Calu3 (cell line): ENCODE measurements around the gene MSL2. TPM values are rescaled to one million over a fixed set of nuclear protein-coding genes. Genes with fewer than 3 reads are reported as not detected.

Experiments used
- BruUV-seq: library from RNA; stranded (reverse); fragments of 400-500 nt; replicated peaks from 2 replicates; lab custom pipeline; 2021; lab: Mats Ljungman, UMichigan
- CTCF ChIA-PET: fragments of 300-600 bp; sonication (Branson Sonifier 250); formaldehyde crosslinking; loops from one replicate; lab custom pipeline; 2022; ENCODE audit warnings: antibody characterized with exemption; lab: Charles Lee
- DNase-seq: peaks from one replicate; pipeline ENCODE4 v3.0.0; 2022
- H3K27ac Mint-ChIP-seq: one replicate; pipeline ENCODE4 v1.8.0; 2022; ENCODE audit warnings: mixed read lengths; ENCODE audit not compliant: unreplicated experiment
- H3K27me3 Mint-ChIP-seq: one replicate; pipeline ENCODE4 v1.8.0; 2022; ENCODE audit warnings: mixed read lengths; ENCODE audit not compliant: unreplicated experiment
- H3K36me3 Mint-ChIP-seq: one replicate; pipeline ENCODE4 v1.8.0; 2022; ENCODE audit warnings: mild to moderate bottlenecking, moderate library complexity, mixed read lengths; ENCODE audit not compliant: insufficient read depth, unreplicated experiment
- H3K4me1 Mint-ChIP-seq: one replicate; pipeline ENCODE4 v1.8.0; 2022; ENCODE audit warnings: mild to moderate bottlenecking, low read depth, mixed read lengths; ENCODE audit not compliant: unreplicated experiment
- H3K4me3 Mint-ChIP-seq: one replicate; pipeline ENCODE4 v1.8.0; 2022; ENCODE audit warnings: mild to moderate bottlenecking, low read depth, moderate library complexity, mixed read lengths; ENCODE audit not compliant: unreplicated experiment
- H3K9me3 Mint-ChIP-seq: one replicate; pipeline ENCODE4 v1.8.0; 2022; ENCODE audit warnings: low read depth, mixed read lengths; ENCODE audit not compliant: unreplicated experiment
- intact Hi-C: fragments of 100-400 bp; cut with micrococcal nuclease; formaldehyde crosslinking; loops from one replicate; pipeline ENCODE4 v1.10.0; 2022; ENCODE audit not compliant: unreplicated experiment
- total RNA-seq: library from RNA; stranded (reverse); gene quantifications from 2 replicates; pipeline ENCODE4 v1.2.3, GENCODE V29; 2022
- TF ChIP-seq, protein P1 (sequence below): fragments of 200-600 bp; IDR thresholded peaks from one replicate; pipeline ENCODE4 v1.8.0; 2022; ENCODE audit warnings: antibody characterized with exemption; ENCODE audit not compliant: unreplicated experiment

The MSL2 gene
- total RNA-seq, 1 experiment from 2014 or later = 63.9 TPM

DNA sequence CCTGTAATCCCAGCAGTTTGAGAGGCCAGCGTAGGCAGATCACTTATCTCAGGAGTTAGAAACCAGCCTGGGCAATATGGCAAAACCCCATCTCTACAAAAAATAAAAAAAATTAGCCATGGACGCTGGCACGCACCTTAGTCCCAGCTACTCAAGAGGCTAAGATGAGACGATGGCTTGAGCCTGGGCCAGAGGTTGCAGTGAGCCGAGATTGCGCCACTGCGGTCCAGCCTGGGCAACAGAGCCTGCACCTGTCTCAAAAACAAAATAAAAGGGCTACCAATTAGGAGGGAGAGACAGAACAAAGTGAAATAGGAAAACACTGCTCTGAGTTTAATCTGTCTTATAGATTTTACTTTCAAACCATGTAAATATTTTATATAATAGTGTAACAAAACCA is 33.8 kb downstream of the MSL2 start:
- intact Hi-C loops = no loop called here
- no peaks in the 10 kb centered on the region for H3K27me3 Mint-ChIP-seq
- peaks cover 24% of the 10 kb centered on the region for H3K4me1 Mint-ChIP-seq
- TF ChIP-seq, protein P1, sequence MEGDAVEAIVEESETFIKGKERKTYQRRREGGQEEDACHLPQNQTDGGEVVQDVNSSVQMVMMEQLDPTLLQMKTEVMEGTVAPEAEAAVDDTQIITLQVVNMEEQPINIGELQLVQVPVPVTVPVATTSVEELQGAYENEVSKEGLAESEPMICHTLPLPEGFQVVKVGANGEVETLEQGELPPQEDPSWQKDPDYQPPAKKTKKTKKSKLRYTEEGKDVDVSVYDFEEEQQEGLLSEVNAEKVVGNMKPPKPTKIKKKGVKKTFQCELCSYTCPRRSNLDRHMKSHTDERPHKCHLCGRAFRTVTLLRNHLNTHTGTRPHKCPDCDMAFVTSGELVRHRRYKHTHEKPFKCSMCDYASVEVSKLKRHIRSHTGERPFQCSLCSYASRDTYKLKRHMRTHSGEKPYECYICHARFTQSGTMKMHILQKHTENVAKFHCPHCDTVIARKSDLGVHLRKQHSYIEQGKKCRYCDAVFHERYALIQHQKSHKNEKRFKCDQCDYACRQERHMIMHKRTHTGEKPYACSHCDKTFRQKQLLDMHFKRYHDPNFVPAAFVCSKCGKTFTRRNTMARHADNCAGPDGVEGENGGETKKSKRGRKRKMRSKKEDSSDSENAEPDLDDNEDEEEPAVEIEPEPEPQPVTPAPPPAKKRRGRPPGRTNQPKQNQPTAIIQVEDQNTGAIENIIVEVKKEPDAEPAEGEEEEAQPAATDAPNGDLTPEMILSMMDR = no peak
- CTCF ChIA-PET = no interaction called here
- no peak overlapping the region for H3K27ac Mint-ChIP-seq
- no peak for DNase-seq
- H3K36me3 Mint-ChIP-seq = peaks cover 24% of the 10 kb centered on the region
- no TSS peak for BruUV-seq
- no peak overlapping the region for H3K4me3 Mint-ChIP-seq
- peaks cover 2% of the 10 kb centered on the region for H3K9me3 Mint-ChIP-seq

DNA sequence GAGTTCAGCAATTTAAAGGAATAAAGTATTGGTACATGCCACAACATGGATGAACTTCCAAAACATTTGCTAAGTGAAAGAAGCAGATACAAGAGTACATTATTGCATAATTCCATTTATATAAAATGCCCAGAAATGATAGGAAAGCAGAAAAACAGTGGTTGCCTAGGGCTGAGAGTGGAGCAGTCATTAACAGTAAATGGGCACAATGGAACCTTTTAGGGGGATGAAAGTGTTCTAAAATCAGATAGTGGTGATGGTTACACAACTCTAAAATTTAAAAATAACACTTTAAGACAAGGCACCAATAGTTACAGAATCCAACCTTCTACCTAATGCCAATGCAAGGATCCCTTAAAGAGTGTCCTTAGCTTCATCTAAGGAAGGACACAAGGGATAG is 34.6 kb downstream of the MSL2 start:
- Mint-ChIP-seq H3K4me1 (peaks cover 28% of the 10 kb centered on the region), H3K4me3 (no peak overlapping the region), H3K27ac (no peak overlapping the region), H3K27me3 (no peaks in the 10 kb centered on the region), H3K36me3 (peaks cover 24% of the 10 kb centered on the region), H3K9me3 (peaks cover 2% of the 10 kb centered on the region)
- BruUV-seq = no TSS peak
- TF ChIP-seq, protein P1 = no peak
- DNase-seq = no peak
- CTCF ChIA-PET = no interaction called here
- intact Hi-C loops = no loop called here

DNA sequence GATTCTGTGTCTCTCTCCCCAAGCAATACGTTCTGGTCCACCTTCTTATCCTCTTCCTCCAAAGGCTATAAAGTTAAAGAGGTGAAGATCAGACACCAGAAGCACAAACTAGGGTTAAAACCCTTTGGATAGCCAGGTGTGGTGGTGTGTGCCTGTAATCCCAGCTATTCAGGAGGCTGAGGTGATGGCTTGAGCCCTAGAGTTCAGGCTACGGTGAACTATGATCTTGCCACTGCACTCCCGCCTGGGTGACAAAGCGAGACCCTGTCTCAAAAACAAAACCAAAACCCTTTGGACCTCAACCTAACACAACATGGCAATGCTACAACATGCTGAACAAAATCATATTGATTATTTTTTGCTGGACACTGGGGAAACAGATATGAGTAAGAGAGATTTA is 43.2 kb downstream of the MSL2 start:
- Mint-ChIP-seq H3K27me3 (no peaks in the 10 kb centered on the region), H3K27ac (no peak overlapping the region), H3K4me3 (no peak overlapping the region), H3K36me3 (peaks cover 41% of the 10 kb centered on the region), H3K4me1 (peaks cover 35% of the 10 kb centered on the region), H3K9me3 (no peaks in the 10 kb centered on the region)
- CTCF ChIA-PET = no interaction called here
- no TSS peak for BruUV-seq
- TF ChIP-seq, protein P1 = no peak
- intact Hi-C loops = no loop called here
- DNase-seq = no peak

DNA sequence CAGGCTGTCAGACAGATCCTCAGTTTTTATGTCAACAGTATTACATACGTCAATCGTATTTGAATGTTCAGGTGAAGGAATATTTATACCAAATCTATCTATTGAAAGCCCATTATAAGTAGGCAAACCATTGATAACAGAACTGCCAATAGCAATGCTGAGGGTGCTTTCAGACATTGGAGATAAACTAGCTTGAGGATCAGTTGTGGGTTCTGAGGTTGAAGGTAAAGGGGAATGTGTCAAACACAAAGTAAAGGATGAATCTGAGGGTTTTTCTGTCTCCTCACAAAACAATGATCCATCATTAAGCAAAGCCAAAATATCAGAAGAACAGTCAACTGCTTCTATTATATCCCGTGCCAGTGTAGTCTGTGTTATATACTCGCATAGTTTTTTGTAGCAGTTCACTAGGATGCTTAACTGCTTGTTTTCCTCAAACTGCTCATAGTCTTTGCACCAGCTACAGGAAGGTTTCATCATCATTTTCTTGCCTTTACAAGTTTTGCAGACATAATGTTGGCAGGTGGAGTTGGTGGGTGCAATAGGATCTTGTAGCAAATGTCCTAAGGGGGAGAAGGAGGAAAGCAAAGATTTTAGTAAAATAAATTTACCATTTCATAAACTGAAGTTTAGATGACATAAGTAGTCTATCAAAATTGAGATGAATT is 43.8 kb downstream of the MSL2 start:
- intact Hi-C loops = no loop called here
- H3K36me3 Mint-ChIP-seq = peaks cover 45% of the 10 kb centered on the region
- H3K27me3 Mint-ChIP-seq = no peaks in the 10 kb centered on the region
- H3K27ac Mint-ChIP-seq = peak overlapping the region; percentile 11
- TF ChIP-seq, protein P1 = no peak
- BruUV-seq = no TSS peak
- DNase-seq = no peak
- H3K4me3 Mint-ChIP-seq = no peak overlapping the region
- H3K9me3 Mint-ChIP-seq = no peaks in the 10 kb centered on the region
- H3K4me1 Mint-ChIP-seq = peaks cover 35% of the 10 kb centered on the region
- CTCF ChIA-PET = interaction anchor here (0.6 kb wide), 1 partner anchor 45 kb away, joined by 3 read pairs; no protein-coding TSS in a partner anchor
